Measurements from ENCODE around the gene MESP2.

MESP2 gene

DNA sequence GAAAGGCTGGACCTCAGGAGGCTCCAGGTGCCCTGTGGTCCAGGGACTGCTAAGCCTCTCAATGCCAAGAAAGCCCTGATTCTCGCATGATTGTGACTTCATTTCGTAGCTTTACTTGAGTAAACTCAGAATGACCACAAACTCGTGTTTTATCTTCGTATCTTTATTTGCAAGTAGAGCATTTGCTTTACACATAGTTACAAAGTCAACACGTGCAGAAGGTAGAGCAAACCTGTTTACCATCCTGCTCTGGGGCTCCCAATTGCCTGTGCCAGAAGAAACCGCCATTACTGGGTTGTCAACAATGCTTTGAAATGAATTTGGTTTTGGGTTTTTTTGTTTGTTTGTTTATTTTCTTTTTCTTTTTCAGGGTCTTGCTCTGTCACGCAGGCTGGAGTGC is 19.2 kb upstream of the MESP2 start:
- FAIRE-seq, result no peak

- no peak for FAIRE-seq
These were observed 17.8 kb upstream of the MESP2 start for GRCh38 chr15:89758283-89758682.

DNA sequence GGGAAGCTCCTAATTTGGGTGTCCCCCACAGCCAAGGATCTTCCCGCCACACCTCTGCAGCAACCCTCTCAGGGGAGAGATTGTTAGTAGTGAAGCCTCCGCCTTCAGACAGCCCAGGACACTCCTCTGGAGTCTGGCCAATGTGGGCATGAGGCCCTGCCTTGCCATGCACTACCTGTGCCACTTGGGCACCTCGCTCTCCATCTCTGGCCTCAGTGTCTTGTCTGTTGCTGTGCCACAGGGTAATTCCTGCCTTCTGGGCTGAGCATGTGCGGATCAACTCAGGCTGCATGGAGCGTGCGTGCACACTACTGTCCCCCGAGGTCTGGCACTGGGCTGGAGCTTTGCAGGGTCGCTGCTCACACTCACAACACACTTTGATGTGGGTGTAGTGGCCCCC is 17.2 kb upstream of the MESP2 start:
- FAIRE-seq, result no peak

DNA sequence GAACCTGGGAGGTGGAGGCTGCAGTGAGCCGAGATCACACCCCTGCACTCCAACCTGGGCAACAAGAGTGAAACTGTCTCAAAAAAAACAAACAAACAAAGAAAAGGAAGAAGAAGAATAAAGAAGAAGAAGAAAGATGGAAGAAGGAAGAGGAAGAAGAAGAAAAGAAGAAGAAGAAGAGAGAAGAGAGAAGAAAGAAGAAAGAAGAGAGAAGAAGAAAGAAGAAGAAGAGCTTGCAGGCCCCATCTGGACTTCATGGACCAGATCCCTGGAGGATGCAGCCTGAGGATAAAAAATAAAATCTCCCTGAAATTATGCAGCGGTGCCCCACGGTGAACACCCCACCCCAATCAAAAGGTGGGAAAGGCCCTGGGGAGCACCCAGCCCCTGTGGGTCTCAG is 16.3 kb upstream of the MESP2 start:
- FAIRE-seq, result no peak

DNA sequence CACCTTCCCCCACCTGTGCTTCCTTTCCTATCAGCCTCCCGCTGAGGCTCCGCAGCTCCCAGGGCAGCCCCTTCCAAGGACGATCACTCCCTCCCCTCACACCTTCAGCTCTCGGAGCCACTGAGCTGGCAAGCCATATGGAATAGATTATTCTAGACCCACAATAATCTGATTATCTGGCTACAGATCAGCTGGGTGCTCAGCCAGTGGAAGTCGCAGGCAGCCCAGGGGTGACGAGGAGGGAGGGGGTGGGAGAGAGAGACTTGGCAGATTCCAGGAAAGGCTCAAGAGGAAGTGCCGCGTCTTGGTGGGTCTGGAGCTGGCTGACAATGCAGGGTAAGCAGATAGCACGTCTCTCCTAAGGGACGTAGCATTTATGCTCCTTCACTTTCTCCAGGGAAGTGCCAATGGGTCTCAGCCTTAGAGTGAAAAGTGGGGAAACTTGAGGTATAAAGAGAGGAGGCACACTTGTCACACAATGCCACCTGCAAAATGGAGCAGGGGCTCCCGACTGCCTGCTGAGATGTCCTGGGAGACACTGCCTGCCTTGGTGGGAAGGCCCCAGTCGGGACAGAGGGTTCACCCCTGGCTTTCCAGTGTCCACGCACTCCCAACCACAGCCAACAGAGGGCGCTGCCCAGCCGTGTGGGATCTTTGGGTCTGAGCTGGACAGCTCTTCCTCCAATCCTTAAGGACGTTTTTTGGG is 15.7 kb upstream of the MESP2 start:
- no peak for FAIRE-seq

GRCh38 chr15:89761009-89761831 is 14.9 kb upstream of the MESP2 start:
- no peak for FAIRE-seq

- FAIRE-seq, result no peak
These were observed 14.2 kb upstream of the MESP2 start for GRCh38 chr15:89761929-89762328.

GRCh38 chr15:89765694-89766093 is 10.4 kb upstream of the MESP2 start:
- FAIRE-seq, result no peak

DNA sequence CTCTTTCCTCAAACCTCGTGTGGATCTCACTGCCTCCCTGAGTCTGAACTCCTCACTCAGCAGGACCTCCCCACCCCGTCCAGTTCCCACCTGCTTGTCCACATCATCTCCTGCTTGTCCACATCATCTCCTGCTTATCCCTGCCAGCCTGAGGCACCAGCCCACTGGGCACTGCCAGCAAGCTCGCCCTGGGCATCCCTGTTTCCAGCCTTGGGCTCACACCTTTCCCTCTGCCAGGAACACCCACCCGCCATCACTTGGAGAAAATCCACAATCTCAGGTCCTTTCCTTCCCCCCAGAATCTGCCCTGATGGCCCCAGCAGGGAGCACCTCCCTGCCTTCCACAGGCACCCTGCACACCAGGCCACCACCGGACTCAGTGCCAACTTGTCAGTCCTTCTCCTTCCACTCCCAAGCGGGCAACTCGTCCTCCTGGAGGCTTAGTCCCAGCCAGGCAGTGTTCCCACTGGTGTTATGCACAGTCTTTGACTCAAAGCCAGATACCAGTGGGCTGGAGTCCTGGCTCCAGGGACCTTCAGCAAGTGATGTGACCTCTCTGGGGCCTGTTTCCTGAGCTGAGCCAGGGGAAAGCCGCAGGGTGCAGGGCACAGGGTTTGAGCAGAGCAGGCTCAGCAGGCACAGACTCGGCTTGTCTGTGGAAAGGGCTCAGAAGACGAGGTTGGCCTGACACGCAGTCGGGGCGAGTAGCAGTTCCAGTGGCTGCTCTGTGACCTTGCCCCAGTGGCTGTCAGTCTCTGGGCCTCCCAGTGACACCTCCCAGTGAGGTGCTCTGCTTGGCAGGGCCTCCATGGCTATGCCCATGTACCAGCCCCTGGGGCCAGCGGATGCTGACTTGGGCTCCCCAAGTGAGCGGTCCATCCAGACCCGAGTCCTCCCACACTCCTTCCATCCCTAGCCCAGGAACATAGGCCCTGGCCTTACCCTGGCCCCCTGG is 9.5 kb upstream of the MESP2 start:
- FAIRE-seq, result no peak

- no peak for FAIRE-seq
These were observed 8.7 kb upstream of the MESP2 start for GRCh38 chr15:89767411-89767915.

GRCh38 chr15:89768071-89768500 is 8.0 kb upstream of the MESP2 start:
- no peak for FAIRE-seq

- FAIRE-seq, result no peak
These were observed 6.8 kb upstream of the MESP2 start for GRCh38 chr15:89769366-89769765.

GRCh38 chr15:89770041-89770440 is 6.1 kb upstream of the MESP2 start:
- no peak for FAIRE-seq

DNA sequence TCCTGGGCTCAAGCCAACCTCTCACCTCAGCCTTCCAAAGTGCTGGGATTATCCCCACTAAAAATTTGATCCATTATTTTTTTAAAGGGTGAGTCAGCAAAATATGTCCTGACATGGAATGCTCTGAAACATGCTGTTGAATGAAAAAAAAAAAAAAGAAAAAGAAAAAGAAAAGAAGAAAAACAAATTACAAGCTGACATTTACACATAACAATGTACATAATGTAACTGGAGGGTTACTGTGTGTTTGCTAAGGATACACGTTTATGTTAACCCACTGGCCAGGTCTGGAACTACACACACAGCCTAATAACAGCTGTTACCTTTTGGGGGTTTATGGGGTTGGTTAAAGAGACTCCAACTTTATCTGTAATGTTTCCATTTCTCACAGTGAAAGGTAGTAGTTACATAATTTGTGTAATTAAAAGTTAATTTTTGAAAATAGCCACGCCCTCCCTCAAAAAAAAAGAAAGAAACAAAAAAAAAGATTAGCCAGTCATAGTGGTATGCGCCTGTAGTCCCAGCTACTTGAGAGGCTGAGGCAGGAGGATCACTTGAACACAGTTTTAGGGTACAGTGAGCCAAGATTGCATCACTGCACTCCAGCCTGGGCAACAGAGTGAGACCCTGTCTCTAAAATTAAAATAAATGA is 3.1 kb upstream of the MESP2 start:
- FAIRE-seq, result no peak

DNA sequence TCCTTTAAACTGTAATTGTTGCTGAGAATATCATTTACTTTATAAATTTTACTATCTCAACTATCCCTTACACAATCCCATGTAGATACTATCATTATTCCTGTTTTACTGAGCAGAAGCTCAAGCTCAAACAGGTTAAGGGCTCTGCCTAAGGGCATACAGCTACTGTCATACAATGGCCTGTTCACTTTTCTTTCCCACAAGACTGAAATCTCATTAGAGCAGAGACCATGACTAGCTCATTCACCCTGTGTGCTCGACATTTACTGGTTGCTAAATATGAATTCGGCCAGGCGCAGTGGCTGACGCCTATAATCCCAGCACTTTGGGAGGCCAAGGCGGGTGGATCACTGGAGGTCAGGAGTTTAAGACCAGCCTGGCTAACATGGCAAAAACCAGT is 1.6 kb upstream of the MESP2 start:
- FAIRE-seq, result no peak

DNA sequence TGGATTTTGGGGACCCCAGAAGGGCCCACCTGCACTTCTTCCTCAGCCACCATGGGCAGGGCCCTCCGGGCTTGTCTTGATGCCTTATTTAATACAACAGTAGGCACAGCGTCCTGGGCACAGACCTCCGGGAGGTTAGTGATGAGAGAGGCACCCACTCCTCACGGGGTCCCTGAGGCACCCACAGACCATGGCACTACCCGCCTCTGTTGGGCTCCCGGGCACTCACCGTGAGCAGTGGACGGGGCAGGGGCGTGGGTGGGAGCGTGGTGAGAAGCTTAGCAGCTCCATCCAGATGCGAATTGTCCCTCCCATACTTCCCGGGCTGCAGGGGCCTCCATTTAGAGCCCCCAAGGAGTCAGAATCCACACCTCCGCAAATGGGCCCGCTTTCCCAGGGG is 317 bp upstream of the MESP2 start:
- FAIRE-seq, result no peak

- FAIRE-seq, result no peak
These were observed 1.1 kb downstream of the MESP2 start for GRCh38 chr15:89777073-89777751.

DNA sequence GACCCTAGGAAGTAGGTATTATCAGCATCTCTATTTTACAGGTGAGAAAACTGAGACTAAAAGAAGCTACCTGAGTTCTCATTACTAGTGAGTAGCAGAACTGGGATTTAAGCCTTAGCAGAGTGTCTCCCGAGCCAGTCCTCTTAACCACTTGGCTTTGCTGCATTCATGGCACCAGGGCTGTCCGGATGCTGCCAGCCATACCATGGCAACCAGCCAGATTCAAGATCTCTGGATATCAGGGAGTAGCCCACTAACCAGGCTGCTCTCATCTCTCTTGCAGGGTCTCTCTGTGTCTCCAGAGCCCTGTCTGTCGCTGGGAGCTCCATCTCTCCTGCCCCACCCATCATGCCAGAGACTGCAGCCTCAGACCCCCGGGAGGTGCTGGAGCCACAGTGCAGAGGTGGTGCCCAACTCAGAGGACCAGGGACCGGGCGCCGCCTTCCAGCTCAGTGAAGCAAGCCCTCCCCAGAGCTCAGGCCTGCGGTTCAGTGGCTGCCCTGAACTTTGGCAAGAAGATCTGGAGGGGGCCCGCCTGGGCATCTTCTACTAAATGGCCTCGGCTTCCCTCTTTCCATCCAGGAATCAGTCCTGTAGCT is 1.7 kb downstream of the MESP2 start:
- no peak for FAIRE-seq

DNA sequence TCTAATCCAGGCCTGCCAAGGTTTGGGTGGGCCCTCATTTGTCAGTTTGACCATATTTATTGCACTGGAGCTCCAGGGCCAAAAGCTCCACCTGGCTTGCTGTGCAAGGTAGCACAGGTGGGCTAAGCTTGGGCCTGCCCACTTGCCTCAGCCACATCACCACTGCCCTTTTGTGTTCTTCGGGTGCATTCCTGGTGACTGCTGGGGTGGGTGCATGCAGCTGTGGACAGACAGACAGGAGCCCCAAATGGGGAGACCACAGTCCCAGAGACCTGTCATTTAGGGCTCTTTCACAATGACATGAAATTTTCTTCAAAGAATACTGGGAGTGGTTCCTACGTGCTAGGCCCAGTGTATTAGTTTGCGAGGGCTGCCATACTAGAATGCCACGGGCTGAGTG is 2.7 kb downstream of the MESP2 start:
- no peak for FAIRE-seq

DNA sequence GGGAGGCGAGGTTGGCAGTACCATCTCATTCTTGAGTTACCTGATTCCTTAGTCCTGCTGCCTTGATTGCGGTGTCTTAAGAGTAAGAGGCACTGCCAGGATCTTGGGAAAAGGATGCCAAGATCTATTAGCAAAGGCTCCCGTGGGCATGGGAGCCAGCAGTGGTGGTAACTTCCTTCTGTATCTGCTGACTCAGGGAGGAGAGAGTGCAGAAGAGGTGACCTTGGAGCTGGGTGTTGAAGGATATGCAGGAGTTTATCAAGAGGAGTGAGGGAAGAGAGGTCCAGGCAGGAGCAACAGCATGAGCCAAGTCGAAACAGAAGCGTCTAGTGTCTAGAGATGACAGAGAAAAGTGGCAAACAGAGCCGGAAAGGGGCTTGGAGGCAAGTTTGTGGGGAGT is 4.5 kb downstream of the MESP2 start:
- FAIRE-seq, result no peak

- FAIRE-seq, result no peak
These were observed 4.9 kb downstream of the MESP2 start for GRCh38 chr15:89781055-89781454.

Data from endometrium (tissue), 2 donors.